ENCODE results near the gene ZNF221.

DNA sequence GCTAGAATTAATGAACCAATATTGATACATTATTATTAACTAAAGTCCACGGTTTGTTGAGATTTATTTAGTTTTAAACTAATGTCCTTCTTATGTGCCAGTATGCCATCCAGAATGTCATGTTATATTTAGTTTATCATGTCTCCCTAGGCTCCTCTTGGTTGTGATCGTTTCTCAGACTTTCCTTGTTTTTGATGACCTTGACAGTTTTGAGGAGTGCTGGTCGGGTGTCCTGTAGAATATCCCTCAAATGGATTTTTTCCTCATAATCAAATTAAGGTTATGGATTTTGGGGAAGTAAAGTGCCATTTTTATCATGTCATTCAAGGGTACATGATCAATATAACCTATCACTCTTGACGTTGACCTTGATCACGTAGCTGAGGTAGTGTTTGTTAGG is 9.8 kb upstream of the ZNF221 start:
- TF ChIP-seq, protein P1, sequence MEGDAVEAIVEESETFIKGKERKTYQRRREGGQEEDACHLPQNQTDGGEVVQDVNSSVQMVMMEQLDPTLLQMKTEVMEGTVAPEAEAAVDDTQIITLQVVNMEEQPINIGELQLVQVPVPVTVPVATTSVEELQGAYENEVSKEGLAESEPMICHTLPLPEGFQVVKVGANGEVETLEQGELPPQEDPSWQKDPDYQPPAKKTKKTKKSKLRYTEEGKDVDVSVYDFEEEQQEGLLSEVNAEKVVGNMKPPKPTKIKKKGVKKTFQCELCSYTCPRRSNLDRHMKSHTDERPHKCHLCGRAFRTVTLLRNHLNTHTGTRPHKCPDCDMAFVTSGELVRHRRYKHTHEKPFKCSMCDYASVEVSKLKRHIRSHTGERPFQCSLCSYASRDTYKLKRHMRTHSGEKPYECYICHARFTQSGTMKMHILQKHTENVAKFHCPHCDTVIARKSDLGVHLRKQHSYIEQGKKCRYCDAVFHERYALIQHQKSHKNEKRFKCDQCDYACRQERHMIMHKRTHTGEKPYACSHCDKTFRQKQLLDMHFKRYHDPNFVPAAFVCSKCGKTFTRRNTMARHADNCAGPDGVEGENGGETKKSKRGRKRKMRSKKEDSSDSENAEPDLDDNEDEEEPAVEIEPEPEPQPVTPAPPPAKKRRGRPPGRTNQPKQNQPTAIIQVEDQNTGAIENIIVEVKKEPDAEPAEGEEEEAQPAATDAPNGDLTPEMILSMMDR (optimal IDR thresholded peaks at IDR 0.05 in 1 of 3, IDR thresholded peaks at IDR 0.05 in 1 of 3, conservative IDR thresholded peaks at IDR 0.05 in 1 of 3; ENCODE audit: extremely low read depth in 1 of 3, insufficient read depth in 2 of 3, low read length in 3 of 3): no peak
- TF ChIP-seq EZH2 (IDR thresholded peaks at IDR 0.05; ENCODE audit: low read length): no peak

Data from keratinocyte (primary cell).